NCI-H1092 treated with DMSO at 0.1 percent for 48 hours (cell line): Measurements from ENCODE around the gene MAP2K1.
"Not testable (repeated sequence)": the region's sequence is repeated elsewhere in the genome, so short reads cannot be mapped to it uniquely, and the experiment has no call there.

Experiments
- DNase-seq: peaks from one replicate; lab custom pipeline; 2025; lab: John Stamatoyannopoulos, UW

MAP2K1 gene

DNA sequence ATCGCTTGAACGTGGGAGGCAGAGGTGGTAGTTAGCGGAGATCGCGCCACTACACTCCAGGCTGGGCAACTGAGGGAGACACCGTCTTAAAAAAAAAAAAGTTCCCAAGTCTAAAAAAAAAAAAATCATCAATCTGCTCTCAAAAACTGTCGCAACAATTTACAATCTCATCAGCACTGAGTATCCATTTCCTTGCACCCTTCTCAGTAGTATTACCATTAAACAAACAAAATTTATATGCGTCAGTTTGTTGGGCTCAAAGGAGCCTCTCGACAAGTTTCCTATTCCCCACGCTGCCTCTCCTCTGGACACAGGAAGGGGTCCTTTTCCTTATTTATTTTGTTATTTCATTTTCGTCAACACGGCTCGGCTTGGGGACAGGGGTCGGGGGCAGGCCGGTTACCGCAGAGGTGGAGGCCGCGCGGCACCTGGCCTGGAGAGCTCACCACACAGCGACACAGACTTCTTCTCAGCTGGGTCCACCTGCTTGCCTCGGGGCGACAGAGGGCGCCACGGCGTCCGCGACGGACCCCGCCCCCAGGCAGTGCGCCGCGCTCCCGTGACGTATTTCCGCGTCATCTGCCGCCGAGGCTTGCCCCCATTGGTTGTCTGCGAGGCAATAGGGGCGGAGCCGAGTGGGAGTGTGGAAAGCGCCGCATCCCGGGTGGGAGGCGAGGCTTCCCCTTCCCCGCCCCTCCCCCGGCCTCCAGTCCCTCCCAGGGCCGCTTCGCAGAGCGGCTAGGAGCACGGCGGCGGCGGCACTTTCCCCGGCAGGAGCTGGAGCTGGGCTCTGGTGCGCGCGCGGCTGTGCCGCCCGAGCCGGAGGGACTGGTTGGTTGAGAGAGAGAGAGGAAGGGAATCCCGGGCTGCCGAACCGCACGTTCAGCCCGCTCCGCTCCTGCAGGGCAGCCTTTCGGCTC lies at the start of gene MAP2K1:
Gene MAP2K1 (plus strand): TSS at position 709 of the 920 bp plus-strand sequence. CDS start 436 bp downstream, outside the sequence.
- peak; percentile 94 for DNase-seq

GRCh38 chr15:66348530-66348929 lies 38.2 kb upstream of the MAP2K1 start:
- DNase-seq: not testable (repeated sequence)

DNA sequence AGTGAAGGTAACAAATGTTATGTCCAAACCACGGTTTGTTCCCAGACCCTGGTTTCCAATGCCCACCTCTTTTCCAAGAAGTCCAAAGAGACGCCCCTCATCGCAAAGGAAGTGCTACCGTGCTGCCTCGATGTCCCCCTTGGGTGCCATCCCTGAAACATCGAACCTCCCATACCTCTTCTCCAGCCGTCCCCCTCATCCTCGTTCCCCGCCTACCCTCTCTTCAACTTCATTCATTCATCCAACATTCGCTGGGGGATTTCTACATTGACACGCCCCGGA lies 30.7 kb upstream of the MAP2K1 start:
- DNase-seq: no peak

GRCh38 chr15:66356359-66357236 lies 30.1 kb upstream of the MAP2K1 start, which contains the start of gene TIPIN:
TIPIN (minus strand) TSS chr15:66356685; CDS start chr15:66352947, 3,738 bp downstream.
- peak; percentile 90 for DNase-seq

- no peak for DNase-seq
These were observed 27.0 kb upstream of the MAP2K1 start for GRCh38 chr15:66359740-66360139.

DNA sequence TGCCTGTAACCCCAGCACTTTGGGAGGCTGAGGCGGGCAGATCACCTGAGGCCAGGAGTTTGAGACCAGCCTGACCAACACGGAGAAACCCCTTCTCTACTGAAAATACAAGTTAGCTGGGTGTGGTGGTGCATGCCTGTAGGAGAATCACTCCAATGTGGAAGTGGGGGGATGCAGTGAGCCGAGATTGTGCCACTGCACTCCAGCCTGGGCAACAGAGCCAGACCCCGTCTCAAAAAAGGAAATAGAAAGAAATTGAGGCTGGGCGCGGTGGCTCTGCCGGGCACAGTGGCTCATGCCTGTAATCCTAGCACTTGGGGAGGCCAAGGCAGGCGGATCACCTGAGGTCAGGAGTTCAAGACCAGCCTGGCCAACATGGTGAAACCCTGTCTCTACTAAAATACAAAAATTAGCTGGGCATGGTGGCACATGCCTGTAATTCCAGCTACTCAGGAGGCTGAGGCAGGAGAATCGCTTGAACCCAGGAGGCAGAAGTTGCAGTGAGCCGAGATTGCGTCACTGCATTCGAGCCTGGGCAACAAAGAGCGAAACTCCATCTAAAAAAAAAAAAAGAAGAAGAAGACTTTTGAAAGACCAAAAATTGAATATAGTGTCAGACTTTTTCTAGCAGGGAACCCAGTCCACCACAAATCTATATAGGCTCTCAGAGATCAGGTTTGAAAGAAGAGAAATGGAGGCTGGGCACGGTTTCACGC lies 24.8 kb upstream of the MAP2K1 start:
- DNase-seq: not testable (repeated sequence)

DNA sequence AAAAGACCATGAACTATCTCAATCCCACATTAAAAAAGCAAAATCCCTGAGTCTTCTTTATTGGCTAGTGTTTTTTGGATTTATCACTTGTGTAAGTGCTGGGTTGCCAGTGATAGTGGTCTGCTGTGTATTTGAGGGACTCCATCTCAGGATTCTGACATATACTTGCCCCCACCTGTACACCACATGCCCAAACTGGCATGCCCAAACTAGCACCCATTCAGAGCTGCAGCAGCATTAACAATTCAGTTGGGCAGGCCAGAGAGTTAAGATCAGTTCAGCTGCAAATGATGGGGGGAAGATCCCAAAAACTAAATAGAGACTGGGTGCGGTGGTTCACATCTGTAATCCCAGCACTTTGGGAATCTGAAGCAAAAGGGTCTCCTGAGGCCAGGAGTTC lies 23.9 kb upstream of the MAP2K1 start:
- DNase-seq: no peak

DNA sequence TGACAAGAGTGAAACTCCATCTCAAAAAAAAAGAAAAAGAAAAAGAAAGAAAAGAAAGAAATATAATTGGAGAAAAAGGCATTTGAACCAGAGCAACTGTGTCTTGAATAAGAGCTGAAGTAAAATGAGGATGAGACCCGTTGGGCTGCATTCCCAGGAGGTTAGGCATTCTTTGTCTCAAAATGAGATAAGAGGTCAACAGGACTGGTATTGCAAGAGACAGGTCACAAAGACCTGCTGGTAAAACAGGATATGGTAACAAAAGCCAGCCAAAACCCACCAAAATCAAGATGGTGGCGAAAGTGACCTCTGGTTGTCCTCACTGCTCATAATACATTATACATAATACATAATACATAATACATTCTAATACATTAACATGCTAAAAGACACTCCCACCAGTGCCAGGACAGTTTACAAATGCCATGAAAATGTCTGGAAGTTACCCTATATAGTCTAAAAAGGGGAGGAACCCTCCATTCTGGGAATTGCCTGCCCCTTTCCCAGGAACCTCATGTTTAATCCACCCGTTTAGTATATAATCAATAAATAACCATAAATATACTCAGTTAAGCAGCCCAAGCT lies 21.7 kb upstream of the MAP2K1 start:
- no peak for DNase-seq

DNA sequence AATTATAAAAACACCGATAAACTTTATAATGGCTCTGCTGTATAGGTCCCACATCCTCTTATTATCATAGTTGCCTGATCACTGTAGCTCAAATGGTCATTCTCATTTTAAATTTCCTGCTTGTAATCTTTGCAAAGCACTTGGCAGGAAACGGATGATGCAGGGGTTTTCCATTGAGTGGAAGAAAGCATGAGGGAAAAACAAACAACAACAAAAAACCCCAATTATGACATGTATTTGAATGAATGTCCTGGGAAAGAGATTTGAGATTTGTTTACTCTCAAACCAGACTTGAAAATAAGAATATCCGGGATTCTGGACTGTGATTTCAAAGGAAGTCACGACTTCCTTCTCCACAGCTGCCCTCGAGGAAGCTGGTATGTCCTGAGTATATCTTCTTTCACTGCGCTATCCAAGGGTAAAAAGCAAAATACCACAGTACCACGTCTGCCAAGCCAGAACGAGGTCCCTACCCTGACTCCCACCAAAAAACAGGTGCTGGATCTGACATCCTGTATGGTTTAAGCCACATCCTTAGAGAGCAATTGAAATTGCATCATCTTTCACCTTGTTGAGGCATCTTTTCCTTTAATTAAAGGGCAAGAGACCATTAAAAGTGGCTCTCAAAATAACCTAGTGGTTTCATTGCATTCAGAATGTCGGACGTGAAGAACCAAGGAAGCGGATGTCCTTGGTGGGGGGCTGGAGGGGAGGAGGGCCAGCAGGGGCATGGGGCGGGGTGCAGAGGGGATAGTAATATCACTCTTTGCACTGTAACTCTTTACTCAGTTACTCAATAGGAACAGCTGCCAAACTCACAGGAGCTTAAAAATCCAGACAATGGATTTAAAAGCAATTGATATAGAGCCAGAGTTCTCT lies 16.7 kb upstream of the MAP2K1 start:
- DNase-seq: peak; percentile 9

DNA sequence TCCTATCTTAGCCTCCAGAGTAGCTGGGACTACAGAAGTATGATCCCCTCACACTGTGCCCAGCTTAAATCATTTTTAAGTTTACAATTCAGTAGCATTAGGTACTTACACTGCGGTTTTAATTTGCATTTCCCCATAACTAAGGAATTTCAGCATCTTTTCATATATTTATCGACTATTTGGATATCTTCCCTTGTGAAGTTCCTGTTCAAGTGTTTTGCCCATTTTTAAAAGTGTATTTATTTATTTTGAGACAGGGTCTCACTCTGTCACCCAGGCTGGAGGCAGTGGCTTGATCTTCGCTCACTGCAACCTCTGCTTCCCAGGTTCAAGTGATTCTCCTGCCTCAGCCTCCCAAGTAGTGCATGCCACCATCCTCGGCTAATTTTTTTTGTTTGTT lies 12.5 kb upstream of the MAP2K1 start:
- no peak for DNase-seq

GRCh38 chr15:66378814-66379430 lies 7.8 kb upstream of the MAP2K1 start:
- no peak for DNase-seq

GRCh38 chr15:66381376-66381775 lies 5.3 kb upstream of the MAP2K1 start:
- DNase-seq: not testable (repeated sequence)

- DNase-seq: peak; percentile 28
These were observed 691 bp downstream of the MAP2K1 start for GRCh38 chr15:66387163-66388042.

DNA sequence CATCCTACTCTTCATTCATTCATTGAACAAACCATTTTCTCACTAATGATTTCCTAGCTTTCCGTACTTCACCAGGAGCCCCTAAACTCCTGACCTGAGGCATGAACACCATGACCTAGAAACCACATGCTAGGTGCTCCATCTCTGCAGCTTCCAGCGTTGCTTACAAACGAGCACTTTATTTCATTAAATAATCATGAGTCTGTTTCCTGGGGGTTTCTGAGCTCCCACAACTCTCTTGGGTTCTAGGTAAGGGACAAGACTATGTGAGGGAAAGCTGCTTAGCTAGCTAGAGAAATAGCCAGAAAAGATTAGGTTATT lies 1.3 kb downstream of the MAP2K1 start:
- no peak for DNase-seq

DNA sequence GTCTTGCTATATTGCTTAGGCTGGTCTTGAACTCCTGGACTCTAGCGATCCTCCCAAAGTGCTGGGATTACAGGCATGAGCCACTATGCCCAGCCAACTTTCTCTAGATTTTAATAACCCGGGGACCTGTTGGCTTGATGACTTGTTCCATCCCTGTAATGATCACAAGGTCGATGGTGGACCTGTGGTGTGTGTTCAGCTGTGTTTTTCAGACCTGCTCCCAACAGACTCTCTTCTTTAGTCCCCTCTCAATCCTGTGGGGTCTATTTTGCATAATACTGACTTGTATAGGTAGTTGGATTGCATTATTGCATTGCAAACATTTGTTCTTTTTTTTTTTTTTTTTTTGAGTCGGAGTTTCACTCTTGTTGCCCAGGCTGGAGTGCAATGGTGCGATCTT lies 1.9 kb downstream of the MAP2K1 start:
- DNase-seq: no peak

DNA sequence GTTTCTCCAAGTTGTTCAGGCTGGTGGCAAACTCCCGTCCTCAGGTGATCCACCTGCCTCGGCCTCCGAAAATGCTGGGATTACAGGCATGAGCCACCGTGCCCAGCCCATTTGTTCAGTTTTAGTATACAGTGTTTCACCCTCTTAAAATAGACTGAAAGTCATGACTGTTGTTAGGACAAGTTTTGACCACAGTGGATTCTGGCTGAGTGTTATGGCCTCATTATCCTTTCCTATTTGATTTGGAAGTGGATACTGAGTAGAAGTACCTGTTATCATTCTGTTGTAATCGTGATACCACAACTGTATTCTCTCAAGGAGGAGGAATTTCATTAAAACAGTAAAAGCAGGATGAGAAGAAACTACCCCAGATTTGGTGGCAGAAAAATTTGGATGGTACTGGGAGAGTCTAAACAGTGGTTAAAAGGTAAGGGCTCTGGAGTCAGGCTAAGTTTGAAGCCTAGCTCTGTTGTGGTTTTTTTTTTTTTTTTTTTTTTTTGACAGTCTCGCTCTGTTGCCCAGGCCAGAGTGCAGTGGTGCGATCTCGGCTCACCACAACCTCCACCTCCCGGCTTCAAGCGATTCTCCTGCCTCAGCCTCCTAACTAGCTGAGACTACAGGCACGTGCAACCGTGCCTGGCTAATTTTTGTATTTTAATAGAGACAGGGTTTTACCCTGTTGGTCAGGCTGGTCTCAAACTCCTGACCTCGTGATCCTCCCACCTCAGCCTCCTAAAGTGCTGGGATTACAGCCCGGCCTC lies 2.6 kb downstream of the MAP2K1 start:
- DNase-seq: no peak

DNA sequence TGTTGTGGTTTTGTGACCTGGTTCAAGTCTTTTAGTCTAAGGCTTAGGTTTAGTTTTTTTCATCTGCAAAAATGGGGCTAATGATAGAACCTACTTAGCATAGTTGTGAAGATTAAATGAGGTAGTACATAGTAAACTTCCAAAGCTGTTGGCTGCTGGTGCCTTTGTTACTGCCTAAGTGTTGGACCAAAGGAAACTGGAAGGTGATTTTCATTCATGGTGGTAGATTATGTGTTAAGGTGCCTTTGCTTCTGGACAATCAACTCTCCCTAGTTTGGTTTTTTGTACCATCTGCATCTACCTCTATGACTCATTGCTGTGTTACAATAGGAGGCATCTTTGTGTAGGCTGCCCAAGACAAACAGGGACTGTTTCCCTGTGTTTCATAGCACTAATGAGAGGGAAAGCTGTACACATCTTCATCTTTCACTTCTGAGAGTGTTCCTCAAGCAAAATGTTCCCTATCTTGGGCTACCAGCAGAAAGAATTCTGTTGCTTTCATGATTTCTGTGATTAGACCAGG lies 3.2 kb downstream of the MAP2K1 start:
- no peak for DNase-seq

- no peak for DNase-seq
These were observed 4.0 kb downstream of the MAP2K1 start for GRCh38 chr15:66390678-66391077.

- DNase-seq: not testable (repeated sequence)
These were observed 6.3 kb downstream of the MAP2K1 start for GRCh38 chr15:66393037-66393436.
